Aorta (tissue), 5 donors: ENCODE results near the gene SKAP2. TPM values are rescaled to one million over a fixed set of nuclear protein-coding genes. Genes with fewer than 3 reads are reported as not detected.

ENCODE experiments used
- ATAC-seq: fragments of 200-7000 bp; cut with Tn5 transposase; one replicate; pipeline ENCODE4 v1.9.1; 2022; ENCODE audit warnings: moderate library complexity; ENCODE audit not compliant: low FRiP score
- DNase-seq, 2 donors: peaks; one replicate each; pipeline ENCODE4 v3.0.0-alpha.2; 2020
- H3K27ac ChIP-seq, 2 donors: one replicate each; pipeline ENCODE4 v1.5.1; 2013; ENCODE audit warnings: low read length in 2 of 2, mild to moderate bottlenecking in 2 of 2, moderate library complexity in 2 of 2, control low read depth in 1 of 2, inconsistent platforms in 1 of 2, low read depth in 1 of 2
- H3K27me3 ChIP-seq, 2 donors: one replicate each; pipeline ENCODE4 v1.6.1; 2013; ENCODE audit warnings: control low read depth in 1 of 2, low read length in 1 of 2, mild to moderate bottlenecking in 1 of 2, moderate library complexity in 1 of 2; ENCODE audit not compliant: insufficient read depth in 2 of 2, control insufficient read depth in 1 of 2
- H3K36me3 ChIP-seq, 2 donors: one replicate each; pipeline ENCODE4 v1.6.1; 2013; ENCODE audit warnings: control low read depth in 1 of 2, low read length in 1 of 2, mild to moderate bottlenecking in 1 of 2; ENCODE audit not compliant: insufficient read depth in 2 of 2, control insufficient read depth in 1 of 2
- H3K4me1 ChIP-seq, 2 donors: one replicate each; pipeline ENCODE4 v1.6.1; 2013; ENCODE audit warnings: low read length in 2 of 2, control low read depth in 1 of 2, mild to moderate bottlenecking in 1 of 2, moderate library complexity in 1 of 2; ENCODE audit not compliant: insufficient read depth in 2 of 2, control insufficient read depth in 1 of 2
- H3K4me3 ChIP-seq, 2 donors: one replicate each; pipeline ENCODE4 v1.5.1; 2013; ENCODE audit warnings: low read length in 2 of 2, control low read depth in 1 of 2, mild to moderate bottlenecking in 1 of 2
- H3K9me3 ChIP-seq: one replicate; pipeline ENCODE4 v1.6.1; 2013; ENCODE audit warnings: mild to moderate bottlenecking, low read length; ENCODE audit not compliant: control insufficient read depth
- WGBS, 2 donors: extraction: QIAGEN DNeasy Blood & Tissue Kit; methylation state at CpG; one replicate each; pipeline ENCODE4 v1.1.7; 2013; 5-methylcytosine and 5-hydroxymethylcytosine counted together
- intact Hi-C, 2 donors: fragments of 100-400 bp; cut with DNase I; formaldehyde crosslinking; loops; one replicate each; pipeline versions ENCODE4 v1.14.2 to v1.15.0; 2022
- polyA plus RNA-seq, 2 donors: library from polyadenylated mRNA; stranded (reverse); fragments of 200-250 nt; gene quantifications; one replicate each; pipeline ENCODE4 v1.2.3, GENCODE V29; 2013
- total RNA-seq, 2 donors: library from RNA; stranded (reverse); fragmentation: NEBNext Ultra II Directional; extraction: Animal tissue kit (Norgen Biotek cat#: 25700); gene quantifications; one replicate each; pipeline ENCODE4 v1.2.1, GENCODE V29; 2021
- donor health status: healthy with polysubstance abuse.
- donor health status: Bipolar disorder and iron deficiency.
- donor health status: DM: no; HTN: no; CAD: no.
- donor health status: DM: no; HTN: no; CAD: no.
- donor health status: DM: yes; HTN: yes; CAD: no.

Gene SKAP2
- total and polyA plus RNA-seq, 4 donors = 11.4 to 48.5 (median 27.9) TPM

DNA sequence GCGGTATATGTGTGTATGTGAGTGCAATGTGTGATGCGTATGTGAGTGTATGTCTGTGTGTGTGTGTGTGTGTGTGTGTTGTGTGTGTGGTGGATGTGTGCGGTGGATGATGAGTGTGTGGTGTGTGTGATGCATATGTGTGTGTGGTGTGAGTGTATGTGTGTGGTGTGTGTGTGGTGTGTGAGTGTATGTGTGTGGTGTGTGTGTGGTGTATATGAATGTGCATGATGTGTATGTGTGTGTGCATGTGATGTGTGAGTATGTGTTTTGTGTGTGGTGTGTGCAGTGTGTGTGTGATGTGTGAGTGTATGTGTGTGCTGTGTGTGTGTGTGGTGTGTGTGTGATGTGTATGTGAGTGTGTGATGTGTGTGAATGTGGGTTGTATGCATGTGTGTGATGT, 222.0 kb downstream of the SKAP2 start:
- Histone ChIP-seq H3K36me3 (no peaks in the 10 kb centered on the region), H3K4me1 (no peaks in the 10 kb centered on the region), H3K27ac (no peak overlapping the region), H3K27me3 (no peaks in the 10 kb centered on the region), H3K4me3 (no peak overlapping the region), H3K9me3 (no peaks in the 10 kb centered on the region)
- ATAC-seq (no peak), DNase-seq (no peak)
- 84 to 99% methylated on average over 3 of the region's 3 CpGs for WGBS, 2 donors
- intact Hi-C loops = no loop called here

DNA sequence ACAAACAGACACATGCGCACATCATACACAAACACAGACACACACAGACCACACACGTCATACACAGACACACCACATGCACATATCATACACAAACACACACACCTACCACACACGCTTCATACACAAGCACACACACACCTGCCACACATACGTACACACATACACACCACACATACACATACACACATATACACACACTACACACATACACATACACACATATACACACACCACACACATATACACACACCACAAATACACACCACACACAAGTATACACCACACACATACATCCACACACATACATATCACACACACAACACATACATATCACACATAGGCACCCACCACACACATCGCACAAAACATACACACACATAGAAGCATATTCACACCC, 224.7 kb downstream of the SKAP2 start:
- H3K27ac ChIP-seq = no peak overlapping the region
- H3K4me3 ChIP-seq = no peak overlapping the region
- no peaks in the 10 kb centered on the region for H3K27me3 ChIP-seq
- DNase-seq = no peak
- H3K9me3 ChIP-seq = no peaks in the 10 kb centered on the region
- intact Hi-C loops = no loop called here
- WGBS, 2 donors = 97 to 99% methylated on average over 5 of the region's 5 CpGs
- H3K4me1 ChIP-seq = no peaks in the 10 kb centered on the region
- H3K36me3 ChIP-seq = no peaks in the 10 kb centered on the region
- ATAC-seq = no peak

DNA sequence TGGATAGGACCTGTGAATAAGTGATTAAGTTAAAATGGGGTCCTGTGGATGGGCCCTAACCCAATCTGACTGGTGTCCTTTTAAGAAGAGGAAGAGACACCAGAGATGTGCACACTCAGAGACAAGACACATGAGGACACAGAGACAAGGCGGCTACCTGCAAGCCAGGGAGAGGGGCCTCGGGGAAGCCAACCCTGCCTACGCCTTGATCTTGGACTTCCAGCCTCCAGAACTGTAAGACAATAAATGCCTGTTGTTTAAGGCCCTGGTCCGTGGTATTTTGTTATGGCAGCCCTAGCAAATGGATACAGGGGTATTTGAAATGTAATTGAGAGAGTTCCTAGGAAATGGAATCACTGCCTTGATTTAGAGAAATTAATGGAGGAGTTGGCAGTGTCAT, 225.3 kb downstream of the SKAP2 start:
- Histone ChIP-seq H3K36me3 (no peaks in the 10 kb centered on the region), H3K27ac (no peak overlapping the region), H3K4me3 (no peak overlapping the region), H3K27me3 (no peaks in the 10 kb centered on the region), H3K9me3 (no peaks in the 10 kb centered on the region), H3K4me1 (no peaks in the 10 kb centered on the region)
- DNase-seq (no peak), ATAC-seq (no peak)
- 95 to 98% methylated on average over 4 of the region's 4 CpGs for WGBS, 2 donors
- intact Hi-C loops = no loop called here

DNA sequence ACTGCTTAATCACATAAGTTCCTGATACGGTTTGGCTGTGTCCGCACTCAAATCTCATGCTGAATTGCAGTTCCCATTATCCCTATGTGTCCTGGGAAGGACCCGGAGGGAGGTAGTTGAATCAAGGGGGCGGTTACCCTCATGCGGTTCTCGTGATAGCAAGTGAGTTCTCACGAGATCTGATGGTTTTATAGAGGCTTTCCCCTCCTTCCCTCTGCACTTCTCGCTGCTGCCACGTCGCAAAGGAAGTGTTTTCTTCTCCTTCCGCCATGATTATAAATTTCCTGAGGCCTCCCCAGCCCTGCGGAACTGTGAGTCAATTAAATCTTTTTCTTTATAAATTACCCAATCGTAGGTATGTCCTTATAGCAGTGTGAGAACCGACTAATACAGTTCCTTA, 226.2 kb downstream of the SKAP2 start:
- DNase-seq = no peak
- intact Hi-C loops = no loop called here
- 84 to 87% methylated on average over 14 of the region's 14 CpGs for WGBS, 2 donors
- H3K4me3 ChIP-seq = no peak overlapping the region
- no peaks in the 10 kb centered on the region for H3K36me3 ChIP-seq
- H3K27ac ChIP-seq = no peak overlapping the region
- no peaks in the 10 kb centered on the region for H3K4me1 ChIP-seq
- no peak for ATAC-seq
- no peaks in the 10 kb centered on the region for H3K27me3 ChIP-seq
- no peaks in the 10 kb centered on the region for H3K9me3 ChIP-seq

DNA sequence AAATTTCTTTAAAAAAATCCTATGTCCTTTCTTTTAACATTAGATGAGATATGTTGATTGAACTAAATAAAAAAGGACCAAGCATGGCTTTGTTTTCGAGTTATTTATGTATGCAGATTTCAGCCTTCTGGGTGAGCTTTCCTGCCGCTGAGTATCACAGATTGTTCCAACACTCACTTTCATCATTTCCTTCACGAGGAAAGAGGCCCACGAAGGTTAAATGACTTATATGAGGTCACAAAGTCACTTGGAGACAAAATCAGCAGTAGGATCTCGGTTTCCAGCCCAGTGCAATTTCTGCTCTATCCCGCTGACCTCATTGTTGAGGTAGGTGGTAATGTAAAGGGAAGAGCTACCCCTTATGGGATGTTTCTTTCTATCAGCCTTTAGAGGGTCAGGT, 226.8 kb downstream of the SKAP2 start:
- no peaks in the 10 kb centered on the region for H3K9me3 ChIP-seq
- intact Hi-C loops = no loop called here
- H3K27ac ChIP-seq = no peak overlapping the region
- H3K4me1 ChIP-seq = no peaks in the 10 kb centered on the region
- 71 to 79% methylated on average over 6 of the region's 6 CpGs for WGBS, 2 donors
- DNase-seq = no peak
- no peaks in the 10 kb centered on the region for H3K36me3 ChIP-seq
- no peak overlapping the region for H3K4me3 ChIP-seq
- no peak for ATAC-seq
- no peaks in the 10 kb centered on the region for H3K27me3 ChIP-seq

DNA sequence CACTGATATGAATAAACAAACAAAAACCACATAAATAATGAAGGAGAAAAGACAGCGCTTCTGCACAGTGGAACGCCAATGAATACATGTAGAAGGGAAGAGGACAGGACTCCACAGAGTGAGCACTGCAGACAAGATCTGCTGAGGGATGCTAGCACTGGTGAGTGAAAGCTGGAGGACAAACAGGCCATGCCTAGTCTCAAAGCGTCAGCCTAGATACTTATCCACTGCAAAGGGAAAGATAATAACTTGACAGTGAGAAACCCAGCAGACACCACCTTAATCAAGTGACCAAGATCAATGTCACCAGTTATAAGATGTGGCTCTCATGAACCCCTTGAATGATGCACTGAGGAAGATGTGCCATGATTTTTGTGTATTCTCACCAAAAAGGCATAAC, 227.6 kb downstream of the SKAP2 start:
- ATAC-seq (no peak), DNase-seq (no peak)
- 83 to 86% methylated on average over 3 of the region's 3 CpGs for WGBS, 2 donors

DNA sequence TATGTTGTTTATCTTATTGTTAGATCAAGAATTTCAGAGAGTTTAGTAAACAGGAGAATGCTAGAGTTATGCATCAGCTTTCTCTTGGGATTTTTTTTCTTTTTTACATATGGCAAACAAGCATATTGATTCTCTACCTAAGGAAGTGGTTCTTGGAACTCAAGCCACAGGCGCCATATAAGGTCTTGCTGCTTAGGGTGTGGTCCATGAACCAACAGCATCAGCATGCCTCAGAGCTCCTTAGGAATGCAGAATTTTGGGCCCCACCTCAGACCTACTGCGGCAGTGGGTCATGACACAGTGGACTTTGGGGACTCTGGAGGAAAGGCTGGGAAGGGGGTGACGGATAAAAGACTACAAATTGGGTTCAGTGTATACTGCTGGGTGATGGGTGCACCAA, 230.8 kb downstream of the SKAP2 start:
- Histone ChIP-seq H3K27me3 (no peaks in the 10 kb centered on the region), H3K27ac (no peak overlapping the region), H3K4me1 (no peaks in the 10 kb centered on the region), H3K9me3 (no peaks in the 10 kb centered on the region), H3K36me3 (no peaks in the 10 kb centered on the region), H3K4me3 (no peak overlapping the region)
- intact Hi-C loops = no loop called here
- ATAC-seq (no peak), DNase-seq (no peak)
- 94 to 95% methylated on average over 3 of the region's 3 CpGs for WGBS, 2 donors

More for the DNA sequence above, 227.6 kb downstream of the SKAP2 start:
- Histone ChIP-seq H3K36me3 (no peaks in the 10 kb centered on the region), H3K27me3 (no peaks in the 10 kb centered on the region), H3K27ac (no peak overlapping the region), H3K4me1 (no peaks in the 10 kb centered on the region), H3K4me3 (no peak overlapping the region), H3K9me3 (no peaks in the 10 kb centered on the region)
- intact Hi-C loops = no loop called here

DNA sequence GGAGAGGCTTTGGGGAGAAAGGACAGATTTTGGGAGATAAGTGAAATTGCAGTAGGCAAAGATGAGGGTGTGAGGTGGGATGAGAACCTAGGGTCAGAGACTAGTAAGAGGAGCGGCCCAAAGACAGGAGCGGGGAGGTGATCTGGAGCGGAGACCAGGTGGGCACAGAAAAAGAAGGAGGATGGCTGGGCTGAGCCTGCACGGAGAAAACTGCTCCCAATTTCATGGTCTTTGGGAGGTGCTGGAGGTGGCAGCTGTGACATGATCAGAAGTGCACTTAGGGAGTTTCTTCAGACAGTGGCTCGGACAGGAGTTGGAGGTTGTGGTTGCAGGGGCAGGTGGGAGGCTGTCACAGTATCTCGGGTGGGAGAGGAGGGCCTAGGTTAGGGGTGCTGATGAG, 232.8 kb downstream of the SKAP2 start:
- Histone ChIP-seq H3K27ac (no peak overlapping the region), H3K36me3 (no peaks in the 10 kb centered on the region), H3K4me1 (no peaks in the 10 kb centered on the region), H3K9me3 (no peaks in the 10 kb centered on the region), H3K4me3 (no peak overlapping the region), H3K27me3 (no peaks in the 10 kb centered on the region)
- WGBS, 2 donors = 93 to 94% methylated on average over 6 of the region's 6 CpGs
- intact Hi-C loops = no loop called here
- ATAC-seq = no peak
- no peak for DNase-seq

DNA sequence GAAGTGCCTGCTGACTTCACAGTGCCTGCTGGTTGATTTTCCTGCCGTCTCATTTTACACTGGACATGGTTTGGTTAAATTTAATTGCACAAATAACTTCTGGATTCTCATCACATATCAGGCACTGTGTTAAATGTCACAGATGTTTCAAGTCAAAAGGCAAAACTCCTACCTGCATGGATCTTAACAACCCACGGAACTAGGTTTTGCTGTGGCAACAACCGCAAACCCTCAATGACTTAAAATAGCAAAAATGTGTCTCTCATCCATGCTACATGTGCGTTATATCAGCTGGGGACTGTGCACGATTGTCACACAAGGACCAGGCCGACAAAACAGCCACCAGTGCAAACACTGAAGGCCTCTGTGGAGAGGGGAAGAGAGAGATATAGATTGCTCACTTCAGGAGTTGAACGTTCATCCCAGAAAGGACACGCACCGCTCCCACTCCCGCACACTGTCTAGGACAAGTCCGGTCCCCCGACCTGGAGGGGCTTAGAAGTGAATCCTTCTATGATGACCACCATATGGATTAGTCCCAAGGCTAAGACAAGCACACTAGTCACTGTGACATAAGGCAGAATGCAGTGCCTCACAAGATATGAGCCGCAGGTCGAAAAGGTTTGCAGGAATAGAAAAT, 233.3 kb downstream of the SKAP2 start:
- 86 to 89% methylated on average over 14 of the region's 14 CpGs for WGBS, 2 donors
- no peak overlapping the region for H3K4me3 ChIP-seq
- H3K27me3 ChIP-seq = no peaks in the 10 kb centered on the region
- intact Hi-C loops = no loop called here
- no peaks in the 10 kb centered on the region for H3K4me1 ChIP-seq
- H3K27ac ChIP-seq = no peak overlapping the region
- no peaks in the 10 kb centered on the region for H3K36me3 ChIP-seq
- ATAC-seq (no peak), DNase-seq (no peak)
- no peaks in the 10 kb centered on the region for H3K9me3 ChIP-seq
